Activated CD8-positive, alpha-beta T cell treated with anti-CD3 and anti-CD28 coated beads, Interleukin-2, amount 10 ng/mL, durations not matched to agents 7 days and 5 days (primary cell): ENCODE results near the gene RBMS3. TPM values are rescaled to one million over a fixed set of nuclear protein-coding genes. Genes with fewer than 3 reads are reported as not detected.

Experiments
- ATAC-seq: fragments of 150-1000 bp; cut with Tn5 transposase; one replicate; pipeline ENCODE4 v1.10.0; 2021; ENCODE audit warnings: moderate library complexity
- CTCF ChIA-PET: fragments of 350-600 bp; sonication (Branson Sonifier 250); formaldehyde crosslinking; loops from one replicate; lab custom pipeline; 2021; ENCODE audit warnings: antibody characterized with exemption; lab: Charles Lee
- POLR2A ChIA-PET: fragments of 350-600 bp; sonication (Branson Sonifier 250); formaldehyde crosslinking; loops from one replicate; lab custom pipeline; 2021; ENCODE audit warnings: antibody characterized with exemption; lab: Charles Lee
- DNase-seq: peaks from one replicate; pipeline ENCODE4 v3.0.0-alpha.2; 2020
- H3K27ac Mint-ChIP-seq: one replicate; pipeline ENCODE4 v1.8.0; 2021; ENCODE audit warnings: mild to moderate bottlenecking, mixed read lengths
- H3K27me3 Mint-ChIP-seq: one replicate; pipeline ENCODE4 v1.8.0; 2021; ENCODE audit warnings: low read depth, mixed read lengths
- H3K36me3 Mint-ChIP-seq: one replicate; pipeline ENCODE4 v1.8.0; 2021; ENCODE audit warnings: low read depth, mixed read lengths
- H3K4me1 Mint-ChIP-seq: one replicate; pipeline ENCODE4 v1.8.0; 2021; ENCODE audit warnings: low read depth, mixed read lengths
- H3K4me3 Mint-ChIP-seq: one replicate; pipeline ENCODE4 v1.8.0; 2021; ENCODE audit warnings: mild to moderate bottlenecking, mixed read lengths
- H3K9me3 Mint-ChIP-seq: one replicate; pipeline ENCODE4 v1.8.0; 2022; ENCODE audit warnings: mixed read lengths; ENCODE audit not compliant: insufficient read depth
- total RNA-seq, 2 experiments: library from RNA; stranded (reverse); gene quantifications; one replicate each; pipeline ENCODE4 v1.2.3, GENCODE V29; 2021

Gene RBMS3
- total RNA-seq, 2 experiments from 2014 or later = 0.11 to 0.29 TPM

- ChIA-PET POLR2A (no interaction called here), CTCF (no interaction called here)
- peaks cover 5% of the 10 kb centered on the region for H3K9me3 Mint-ChIP-seq
- H3K27me3 Mint-ChIP-seq = no peaks in the 10 kb centered on the region
- DNase-seq (no peak), ATAC-seq (no peak)
- H3K36me3 Mint-ChIP-seq = no peaks in the 10 kb centered on the region
- H3K27ac Mint-ChIP-seq = no peak overlapping the region
- H3K4me3 Mint-ChIP-seq = no peak overlapping the region
- no peaks in the 10 kb centered on the region for H3K4me1 Mint-ChIP-seq
Observed at GRCh38 chr3:29701326-29701983, 420.6 kb downstream of the RBMS3 start.

- no peak overlapping the region for H3K27ac Mint-ChIP-seq
- H3K4me1 Mint-ChIP-seq = no peaks in the 10 kb centered on the region
- H3K9me3 Mint-ChIP-seq = no peaks in the 10 kb centered on the region
- no peak for ATAC-seq
- H3K27me3 Mint-ChIP-seq = no peaks in the 10 kb centered on the region
- ChIA-PET CTCF (no interaction called here), POLR2A (no interaction called here)
- DNase-seq = no peak
- H3K4me3 Mint-ChIP-seq = no peak overlapping the region
- H3K36me3 Mint-ChIP-seq = no peaks in the 10 kb centered on the region
Observed at GRCh38 chr3:29705906-29706844, 425.3 kb downstream of the RBMS3 start.

DNA sequence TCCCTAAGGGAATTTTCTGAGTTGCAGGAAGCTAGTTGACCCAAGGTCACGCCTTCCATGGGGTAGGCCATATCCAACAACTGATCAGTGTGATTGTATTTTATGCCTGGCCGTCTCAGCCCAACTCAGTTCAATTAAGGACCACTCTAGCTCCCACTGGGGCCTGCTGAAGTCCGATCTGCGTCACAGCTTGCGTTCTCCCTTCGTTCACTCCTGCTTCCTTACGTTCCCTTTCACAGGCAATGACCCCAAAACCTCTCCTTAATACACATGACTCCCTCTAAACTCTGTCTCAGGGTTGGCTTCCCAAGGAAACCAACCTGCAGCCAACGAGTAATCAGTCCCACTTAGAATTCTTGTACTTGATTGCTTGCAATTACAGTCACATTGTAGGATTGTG, 428.0 kb downstream of the RBMS3 start:
- no peaks in the 10 kb centered on the region for H3K27me3 Mint-ChIP-seq
- ATAC-seq = no peak
- POLR2A ChIA-PET = no interaction called here

DNA sequence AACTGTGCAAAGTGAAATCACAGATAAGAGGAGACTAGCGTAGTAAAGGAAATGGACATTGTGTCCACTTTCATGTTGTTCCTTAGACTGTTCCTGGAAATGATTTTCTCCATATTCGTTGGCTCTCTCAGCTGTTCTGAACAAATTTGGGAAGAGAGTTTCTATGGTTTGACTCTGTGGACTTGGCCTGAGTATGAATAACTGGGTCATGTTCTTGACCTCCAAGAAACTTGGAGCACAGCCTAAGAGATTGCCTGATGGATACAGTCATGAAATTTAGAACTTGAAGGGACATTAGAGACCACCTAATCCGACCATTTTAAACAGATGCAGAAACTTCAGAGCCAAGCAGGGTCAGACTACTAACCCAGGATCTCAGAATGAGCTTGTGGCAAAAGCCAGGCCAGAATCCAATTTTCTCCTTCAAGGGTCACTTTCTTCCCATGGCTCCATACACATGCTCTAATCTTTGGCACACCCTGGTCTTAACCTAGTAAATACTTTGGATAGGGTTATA, 430.4 kb downstream of the RBMS3 start:
- Mint-ChIP-seq H3K27me3 (no peaks in the 10 kb centered on the region), H3K4me1 (no peaks in the 10 kb centered on the region), H3K9me3 (no peaks in the 10 kb centered on the region), H3K36me3 (no peaks in the 10 kb centered on the region), H3K4me3 (no peak overlapping the region), H3K27ac (no peak overlapping the region)
- POLR2A ChIA-PET = no interaction called here
- no peak for ATAC-seq
- CTCF ChIA-PET = no interaction called here
- DNase-seq = no peak

More for the DNA sequence above, 428.0 kb downstream of the RBMS3 start:
- H3K4me1 Mint-ChIP-seq = no peaks in the 10 kb centered on the region
- no peak overlapping the region for H3K27ac Mint-ChIP-seq
- H3K36me3 Mint-ChIP-seq = no peaks in the 10 kb centered on the region
- H3K4me3 Mint-ChIP-seq = no peak overlapping the region
- no peak for DNase-seq
- CTCF ChIA-PET = no interaction called here
- no peaks in the 10 kb centered on the region for H3K9me3 Mint-ChIP-seq

- Mint-ChIP-seq H3K4me1 (no peaks in the 10 kb centered on the region), H3K27ac (no peak overlapping the region), H3K4me3 (no peak overlapping the region), H3K9me3 (no peaks in the 10 kb centered on the region), H3K36me3 (no peaks in the 10 kb centered on the region), H3K27me3 (no peaks in the 10 kb centered on the region)
- ChIA-PET POLR2A (no interaction called here), CTCF (no interaction called here)
- ATAC-seq (no peak), DNase-seq (no peak)
Observed at GRCh38 chr3:29716213-29716612, 435.3 kb downstream of the RBMS3 start.

- H3K27me3 Mint-ChIP-seq = no peaks in the 10 kb centered on the region
- H3K27ac Mint-ChIP-seq = no peak overlapping the region
- CTCF ChIA-PET = no interaction called here
Observed at GRCh38 chr3:29718661-29719065, 437.8 kb downstream of the RBMS3 start.

DNA sequence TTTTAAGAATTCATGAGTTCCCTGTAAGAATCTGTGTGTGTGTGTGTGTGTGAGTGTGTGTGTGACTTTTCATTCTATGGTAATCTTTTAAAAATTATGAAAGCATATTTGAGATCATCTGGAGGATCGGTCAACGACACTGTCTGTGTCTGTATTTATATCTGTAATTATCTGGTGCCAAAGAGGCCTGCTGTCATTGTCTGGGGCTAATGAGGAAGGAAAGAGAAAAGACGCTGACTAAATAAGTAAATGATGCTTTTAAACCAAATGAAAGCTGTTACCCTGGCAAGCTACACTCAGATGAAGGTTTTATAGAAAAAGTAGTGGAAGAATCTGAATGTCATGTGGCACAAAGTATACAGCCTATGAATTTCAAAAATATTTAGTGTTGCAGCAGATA, 439.8 kb downstream of the RBMS3 start:
- H3K4me1 Mint-ChIP-seq = no peaks in the 10 kb centered on the region
- no peaks in the 10 kb centered on the region for H3K36me3 Mint-ChIP-seq
- ChIA-PET POLR2A (no interaction called here), CTCF (no interaction called here)
- no peak overlapping the region for H3K4me3 Mint-ChIP-seq
- H3K27ac Mint-ChIP-seq = no peak overlapping the region
- H3K27me3 Mint-ChIP-seq = no peaks in the 10 kb centered on the region
- ATAC-seq (no peak), DNase-seq (no peak)
- no peaks in the 10 kb centered on the region for H3K9me3 Mint-ChIP-seq

More at GRCh38 chr3:29718661-29719065, 437.8 kb downstream of the RBMS3 start:
- H3K4me1 Mint-ChIP-seq = no peaks in the 10 kb centered on the region
- no peaks in the 10 kb centered on the region for H3K9me3 Mint-ChIP-seq
- H3K36me3 Mint-ChIP-seq = no peaks in the 10 kb centered on the region
- ATAC-seq (no peak), DNase-seq (no peak)
- H3K4me3 Mint-ChIP-seq = no peak overlapping the region
- POLR2A ChIA-PET = no interaction called here

- ATAC-seq (no peak), DNase-seq (no peak)
- no peaks in the 10 kb centered on the region for H3K36me3 Mint-ChIP-seq
- ChIA-PET CTCF (no interaction called here), POLR2A (no interaction called here)
- no peaks in the 10 kb centered on the region for H3K9me3 Mint-ChIP-seq
- no peaks in the 10 kb centered on the region for H3K4me1 Mint-ChIP-seq
- H3K27me3 Mint-ChIP-seq = no peaks in the 10 kb centered on the region
- no peak overlapping the region for H3K27ac Mint-ChIP-seq
- no peak overlapping the region for H3K4me3 Mint-ChIP-seq
Observed at GRCh38 chr3:29721789-29722188, 440.9 kb downstream of the RBMS3 start.

- ChIA-PET CTCF (no interaction called here), POLR2A (no interaction called here)
- ATAC-seq (no peak), DNase-seq (no peak)
- H3K4me1 Mint-ChIP-seq = no peaks in the 10 kb centered on the region
- no peaks in the 10 kb centered on the region for H3K27me3 Mint-ChIP-seq
- no peak overlapping the region for H3K4me3 Mint-ChIP-seq
- no peaks in the 10 kb centered on the region for H3K36me3 Mint-ChIP-seq
- H3K9me3 Mint-ChIP-seq = no peaks in the 10 kb centered on the region
- no peak overlapping the region for H3K27ac Mint-ChIP-seq
Observed at GRCh38 chr3:29731050-29731449, 450.2 kb downstream of the RBMS3 start.

DNA sequence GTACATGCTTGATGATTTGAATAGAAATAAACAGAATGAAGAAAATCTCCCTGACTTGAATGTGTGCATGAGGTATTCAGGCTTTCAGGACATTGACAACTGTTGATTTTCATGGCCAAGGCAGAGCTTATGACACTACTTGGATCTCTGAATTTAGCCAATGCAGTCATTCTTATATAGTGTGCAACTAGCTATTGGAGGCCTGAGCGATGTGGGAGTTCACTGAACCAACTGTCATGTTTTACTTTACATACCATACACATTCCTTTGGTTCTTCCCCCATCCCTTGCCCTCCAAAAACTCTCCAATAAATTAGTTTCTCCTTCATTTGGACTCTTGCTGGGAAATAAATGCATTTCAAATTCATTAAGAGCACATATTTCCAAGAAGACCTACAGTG, 460.4 kb downstream of the RBMS3 start:
- CTCF ChIA-PET = no interaction called here

DNA sequence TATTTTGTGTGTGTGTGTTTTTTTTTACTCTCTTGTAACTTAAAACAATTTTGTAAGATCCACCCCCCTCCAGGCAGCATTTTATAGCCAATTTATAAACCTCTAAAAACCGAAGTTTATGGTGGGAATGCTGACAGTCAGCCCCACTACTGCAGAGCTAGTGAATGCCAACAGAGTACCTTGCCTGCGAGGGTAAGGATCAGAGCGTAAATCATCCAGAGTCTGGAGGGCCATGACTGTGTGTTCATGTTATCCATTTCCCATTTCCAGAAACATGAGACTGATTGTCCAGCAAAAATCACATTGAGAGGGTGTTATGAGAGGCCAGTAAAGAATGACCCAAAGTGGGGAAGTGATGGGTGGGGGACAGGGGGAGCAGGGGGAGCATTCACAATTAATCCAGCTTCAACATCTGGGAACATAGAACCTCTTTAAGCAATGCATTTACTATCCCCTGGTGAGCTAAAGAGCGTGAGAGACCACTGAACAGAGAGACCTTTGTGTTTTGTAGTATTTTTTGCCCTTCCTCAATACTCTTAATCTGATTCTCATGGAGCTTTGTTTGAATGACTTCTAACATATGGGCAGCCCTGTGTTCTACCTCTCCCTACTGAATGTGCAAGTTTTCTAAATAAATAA, 464.5 kb downstream of the RBMS3 start:
- POLR2A ChIA-PET = no interaction called here
- no peak for DNase-seq
- no peaks in the 10 kb centered on the region for H3K36me3 Mint-ChIP-seq

More for the DNA sequence above, 460.4 kb downstream of the RBMS3 start:
- H3K9me3 Mint-ChIP-seq = no peaks in the 10 kb centered on the region
- H3K4me1 Mint-ChIP-seq = no peaks in the 10 kb centered on the region
- H3K4me3 Mint-ChIP-seq = no peak overlapping the region
- H3K27ac Mint-ChIP-seq = no peak overlapping the region
- DNase-seq = no peak
- ATAC-seq = no peak
- H3K27me3 Mint-ChIP-seq = no peaks in the 10 kb centered on the region
- H3K36me3 Mint-ChIP-seq = no peaks in the 10 kb centered on the region
- POLR2A ChIA-PET = no interaction called here

More for the DNA sequence above, 464.5 kb downstream of the RBMS3 start:
- no peaks in the 10 kb centered on the region for H3K9me3 Mint-ChIP-seq
- H3K27me3 Mint-ChIP-seq = no peaks in the 10 kb centered on the region
- H3K4me3 Mint-ChIP-seq = no peak overlapping the region
- no peak overlapping the region for H3K27ac Mint-ChIP-seq
- H3K4me1 Mint-ChIP-seq = no peaks in the 10 kb centered on the region
- no peak for ATAC-seq
- CTCF ChIA-PET = no interaction called here
